GM19025 (cell line): ENCODE data around the gene FKBP1A.
A peak's percentile ranks its signal among the peaks of the same experiment; 100 is the strongest.

Source experiments
- ATAC-seq: cut with Tn5 transposase; IDR thresholded peaks from one replicate; pipeline ENCODE4 v1.9.1; 2021; ENCODE audit warnings: mild to moderate bottlenecking, low read depth, moderate library complexity; ENCODE audit not compliant: unreplicated experiment

Gene FKBP1A

DNA sequence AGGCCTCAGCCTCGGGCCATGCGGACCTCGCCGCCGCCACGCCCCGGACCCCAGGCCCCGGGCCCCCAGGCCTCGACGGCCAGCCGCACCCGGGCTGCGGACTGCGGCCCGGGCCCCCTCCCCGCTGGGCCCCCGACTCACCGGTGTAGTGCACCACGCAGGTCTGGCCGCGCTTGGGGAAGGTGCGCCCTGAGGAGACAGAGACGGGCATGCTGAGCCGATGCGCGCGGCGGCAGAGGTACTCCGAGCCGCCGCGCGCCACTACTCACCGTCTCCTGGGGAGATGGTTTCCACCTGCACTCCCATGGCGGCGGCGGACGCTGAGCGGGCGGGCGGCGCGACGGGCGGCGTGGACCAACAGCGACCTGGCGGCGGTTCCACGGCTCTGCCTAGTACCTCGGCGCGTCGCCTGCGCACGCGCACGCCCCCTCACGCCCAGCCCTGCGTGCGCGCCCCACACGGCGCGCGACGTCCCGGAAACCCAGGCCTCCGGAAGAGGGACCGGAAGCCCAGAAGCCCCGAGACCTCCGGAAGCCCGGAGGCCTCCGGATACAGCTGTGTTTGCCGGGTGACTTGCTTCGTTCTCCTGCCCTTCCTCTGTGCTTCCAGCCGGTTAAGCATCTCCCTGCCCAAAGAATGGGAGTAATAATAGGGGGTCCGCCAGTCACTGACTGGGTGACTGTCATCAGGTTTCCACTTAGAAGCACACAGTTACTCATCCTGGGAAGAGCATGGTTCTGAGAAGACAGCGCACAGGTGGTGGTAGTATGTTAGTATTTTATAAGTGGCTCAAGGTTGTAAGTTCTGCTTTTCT lies at the start of gene FKBP1A:
Gene FKBP1A, minus strand, starts transcription at position 362 of the 814 bp plus-strand sequence. Its CDS starts 56 bp downstream, at position 306.
- peak; percentile 97 for ATAC-seq

DNA sequence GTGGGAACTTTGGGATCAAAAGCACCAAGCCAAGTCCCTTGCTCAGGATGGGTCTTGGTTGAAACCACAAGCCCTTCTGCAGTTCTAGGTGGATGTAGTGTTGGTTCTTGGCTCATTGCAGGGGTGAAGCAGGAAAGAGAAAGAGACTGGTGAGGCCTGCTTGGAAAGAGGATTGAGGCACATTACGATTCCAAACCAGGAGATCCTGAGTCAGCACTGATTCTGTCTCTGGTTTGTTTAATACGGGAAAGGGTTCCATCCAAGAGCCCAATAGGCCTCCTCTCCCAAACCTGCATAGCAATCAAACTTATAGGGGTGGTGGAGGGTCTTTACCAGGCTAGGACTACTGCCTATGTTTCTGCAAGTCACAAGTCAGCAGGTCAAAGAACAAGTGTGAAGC lies 49.5 kb upstream of the FKBP1A start:
- no peak for ATAC-seq

- ATAC-seq = no peak
Measured at GRCh38 chr20:1441133-1441532, 48.3 kb upstream of the FKBP1A start.

GRCh38 chr20:1440024-1440423 lies 47.2 kb upstream of the FKBP1A start:
- ATAC-seq = no peak

GRCh38 chr20:1438361-1438760 lies 45.5 kb upstream of the FKBP1A start:
- no peak for ATAC-seq

DNA sequence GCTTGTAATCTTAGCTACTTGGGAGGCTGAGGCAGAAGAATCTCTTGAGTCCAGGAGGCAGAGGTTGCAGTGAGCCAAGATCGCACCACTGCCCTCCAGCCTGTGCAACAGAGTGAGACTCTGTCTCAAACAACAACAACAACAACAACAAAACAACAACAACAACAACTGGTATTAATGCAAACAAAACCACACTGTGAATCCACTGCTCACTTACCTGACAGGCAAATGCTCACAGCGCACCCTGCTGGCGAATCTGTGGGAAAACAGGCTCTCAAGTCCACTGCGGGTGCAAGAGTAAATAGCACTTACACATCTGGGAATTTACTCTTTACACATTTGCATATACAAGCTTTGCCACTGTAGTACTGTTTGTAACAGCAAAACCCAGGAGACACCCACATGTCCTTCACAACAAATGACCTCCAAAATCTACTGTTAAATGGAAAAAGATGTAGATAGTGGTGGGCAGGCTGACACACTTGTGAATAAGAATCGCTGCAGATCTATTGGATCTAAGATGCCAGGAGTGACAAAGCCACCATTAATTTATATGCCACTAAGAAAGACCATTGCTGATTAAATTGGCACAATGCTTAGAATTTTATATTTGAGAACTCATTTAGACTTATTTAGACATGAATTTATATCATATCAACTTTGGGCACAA lies 44.5 kb upstream of the FKBP1A start:
- no peak for ATAC-seq

DNA sequence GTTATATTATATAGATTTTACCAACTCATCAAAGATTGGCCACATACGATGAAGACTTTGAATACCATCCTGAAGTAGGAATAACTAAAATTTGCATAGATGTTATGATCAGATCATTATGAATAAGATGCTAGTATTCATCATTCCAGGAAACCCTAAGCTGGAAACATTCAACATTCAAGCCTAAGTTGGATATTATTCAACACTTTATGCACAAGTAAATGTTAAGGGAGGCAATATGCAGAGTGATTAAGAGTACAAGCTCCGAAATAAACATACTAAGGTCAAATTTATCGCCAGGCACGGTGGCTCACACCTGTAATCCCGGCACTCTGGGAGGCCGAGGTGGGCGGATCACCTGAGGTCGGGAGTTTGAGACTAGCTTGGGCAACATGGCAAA lies 43.4 kb upstream of the FKBP1A start:
- no peak for ATAC-seq

- no peak for ATAC-seq
Measured at GRCh38 chr20:1435337-1435699, 42.5 kb upstream of the FKBP1A start.

DNA sequence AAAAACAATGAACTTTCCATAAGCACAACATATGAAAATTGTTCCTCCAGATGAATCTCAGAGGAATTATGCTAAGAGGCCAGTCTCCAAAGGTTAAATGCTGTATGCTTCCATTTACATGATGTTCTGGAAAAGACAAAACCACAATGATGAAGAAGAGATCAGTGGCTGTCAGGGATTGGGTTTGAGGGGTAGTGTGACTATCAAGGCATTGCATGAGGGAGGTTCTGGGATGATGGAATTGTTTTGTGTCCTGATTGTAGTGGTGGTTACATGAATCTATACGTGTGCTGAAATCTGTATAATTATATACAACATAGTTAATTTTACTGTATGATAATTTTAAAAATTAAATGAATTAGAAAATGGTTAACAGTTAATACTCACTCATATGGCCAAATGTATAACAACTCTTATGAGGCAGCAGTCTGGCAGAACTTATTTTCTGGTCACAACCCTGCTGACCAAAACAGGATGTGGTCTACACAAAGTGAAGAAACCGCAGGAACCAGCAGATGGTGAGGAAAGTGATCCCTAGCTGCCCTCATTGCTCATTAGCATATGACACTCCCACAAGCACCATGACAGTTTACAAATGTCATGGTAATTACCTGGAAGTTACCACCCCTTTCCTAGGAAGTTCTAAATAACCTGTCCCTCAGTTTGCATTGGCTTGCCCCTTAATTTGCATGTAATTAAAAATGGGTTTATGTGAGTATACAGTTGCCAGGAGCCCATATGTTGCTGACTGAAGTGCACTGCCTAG lies 41.9 kb upstream of the FKBP1A start:
- peak; percentile 92 for ATAC-seq

- no peak for ATAC-seq
Measured at GRCh38 chr20:1431158-1431557, 38.3 kb upstream of the FKBP1A start.

- ATAC-seq = no peak
Measured at GRCh38 chr20:1430004-1430451, 37.2 kb upstream of the FKBP1A start.

DNA sequence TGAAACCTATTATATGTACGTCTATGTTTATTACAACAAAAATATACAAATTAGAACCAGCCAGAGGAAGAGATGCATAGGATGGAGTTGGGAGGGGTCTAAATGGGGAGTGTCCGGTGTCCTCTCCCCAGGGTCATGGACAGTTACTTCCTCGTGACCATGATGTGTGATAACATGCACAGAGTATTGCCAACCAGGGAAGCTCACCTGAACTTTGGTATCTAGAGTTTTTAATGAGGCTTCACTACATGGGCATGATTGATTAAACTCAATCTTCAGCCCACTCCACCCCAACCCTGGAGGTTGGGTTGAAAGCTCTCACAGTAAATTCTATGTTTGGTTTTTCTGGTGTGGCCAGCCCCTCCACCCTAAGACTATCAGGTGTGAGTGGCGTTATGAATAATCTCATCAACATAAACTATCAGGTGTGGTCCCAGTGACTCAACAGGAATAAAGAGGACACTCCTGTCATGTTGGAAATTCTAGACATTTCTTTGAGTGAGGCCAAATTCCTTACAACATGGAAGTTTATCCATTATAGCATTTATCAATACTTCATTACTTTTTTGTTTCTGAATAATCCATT lies 36.4 kb upstream of the FKBP1A start:
- ATAC-seq = no peak

DNA sequence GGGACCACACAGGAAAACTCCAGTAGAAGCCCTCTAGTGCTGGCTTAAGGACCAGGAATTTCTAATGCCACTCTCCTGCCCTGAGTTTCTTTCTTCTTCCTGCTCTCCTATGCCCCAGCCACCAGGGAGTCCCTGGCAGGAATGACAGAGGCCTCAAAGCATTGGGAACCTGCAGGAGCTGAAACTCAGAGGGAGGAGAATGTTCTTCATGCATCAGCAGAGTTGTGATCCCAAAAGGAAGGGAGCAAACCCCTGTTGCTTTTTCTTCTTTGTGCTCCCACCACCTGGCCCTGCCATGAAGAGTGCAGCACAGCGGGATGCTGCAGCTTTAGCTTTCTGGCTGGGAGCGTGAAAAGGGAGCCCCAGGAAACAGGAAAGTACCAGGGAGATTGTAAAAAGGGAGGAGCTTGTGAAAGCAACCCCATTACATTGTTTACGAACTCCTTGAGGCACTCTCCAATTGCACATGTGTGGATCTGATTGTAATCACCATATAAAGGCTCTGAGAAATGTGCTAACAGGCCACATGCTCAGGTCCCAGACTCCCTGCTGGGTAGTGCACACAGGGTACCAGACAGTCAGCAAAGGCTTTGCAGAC lies 34.7 kb upstream of the FKBP1A start:
- no peak for ATAC-seq

GRCh38 chr20:1426231-1426849 lies 33.5 kb upstream of the FKBP1A start:
- ATAC-seq = no peak

DNA sequence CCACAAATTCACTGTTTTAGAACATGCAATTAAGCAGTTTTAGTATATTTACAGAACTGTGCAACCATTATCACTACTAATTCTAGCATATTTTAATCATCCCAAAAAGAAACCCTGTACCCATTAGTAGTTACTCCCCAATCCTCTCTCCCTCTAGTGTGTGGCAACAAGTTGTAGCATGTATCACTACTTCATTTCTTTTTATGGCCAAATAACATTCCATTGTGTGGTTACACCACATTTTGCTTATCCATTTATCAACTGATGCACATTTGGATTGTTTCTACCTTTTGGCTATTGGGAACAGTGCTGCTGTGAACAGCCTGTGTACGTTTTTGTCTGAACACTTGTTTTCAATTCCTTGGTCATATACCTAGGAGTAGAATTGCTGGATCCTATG lies 31.5 kb upstream of the FKBP1A start:
- no peak for ATAC-seq

GRCh38 chr20:1423625-1424106 lies 30.8 kb upstream of the FKBP1A start:
- no peak for ATAC-seq

DNA sequence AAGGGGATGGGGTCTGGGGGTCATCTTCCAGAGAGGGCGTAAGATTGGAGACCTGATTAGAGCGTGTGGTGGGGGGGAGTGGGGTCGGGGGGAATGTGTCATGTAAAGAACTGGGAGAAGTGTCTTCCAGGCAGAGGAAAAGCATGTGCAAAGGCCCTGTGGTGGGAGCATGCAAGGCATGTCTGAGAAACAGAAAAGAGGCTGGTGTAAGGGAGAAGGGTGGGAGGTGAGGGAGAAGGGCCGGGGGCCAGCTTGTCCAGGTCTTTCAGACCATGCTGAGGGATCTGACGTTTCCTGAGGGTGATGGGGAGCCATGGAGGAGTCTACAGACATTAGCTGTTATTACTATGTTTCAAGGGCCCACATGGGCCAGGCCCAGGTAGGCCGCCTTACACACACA lies 30.4 kb upstream of the FKBP1A start:
- no peak for ATAC-seq

- ATAC-seq = no peak
Measured at GRCh38 chr20:1422753-1423152, 29.9 kb upstream of the FKBP1A start.

DNA sequence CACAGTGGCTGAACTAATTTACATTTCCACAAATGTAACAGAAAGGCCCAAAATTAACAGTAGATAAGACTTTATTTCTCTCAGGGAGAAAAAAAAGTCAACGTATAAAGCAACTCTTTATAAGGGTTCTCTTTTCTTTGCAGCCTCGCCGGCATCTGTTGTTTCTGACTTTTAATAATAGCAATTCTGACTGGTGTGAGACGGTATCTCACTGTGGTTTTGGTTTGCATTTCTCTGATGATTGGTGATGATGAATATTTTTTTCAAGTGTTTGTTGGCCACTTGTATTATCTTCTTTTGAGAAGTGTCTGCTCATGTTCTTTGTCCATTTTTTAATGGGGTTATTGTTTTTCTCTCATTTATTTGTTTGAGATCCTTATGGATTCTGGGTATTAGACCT lies 27.2 kb upstream of the FKBP1A start:
- no peak for ATAC-seq

DNA sequence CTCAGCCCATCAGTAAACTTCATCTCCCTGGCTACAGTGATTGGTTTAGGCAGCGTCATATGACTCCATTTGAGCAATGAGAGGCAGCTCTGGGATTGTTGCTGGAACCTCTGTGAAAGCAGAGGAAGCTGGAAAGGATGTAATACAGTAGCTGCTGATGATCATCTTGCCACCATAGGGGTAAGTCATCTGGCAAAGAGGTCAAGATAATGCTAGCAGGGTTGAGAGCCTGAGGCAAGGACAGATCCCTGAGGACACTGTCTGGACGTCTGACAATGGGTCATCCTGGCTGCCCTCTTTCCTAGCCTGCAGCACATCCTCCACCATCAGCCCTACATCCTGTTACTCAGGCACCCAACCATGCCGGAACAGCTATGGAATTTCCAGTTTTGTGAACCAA lies 25.5 kb upstream of the FKBP1A start:
- ATAC-seq = no peak
